Astrocyte (in vitro differentiated cells and primary cell): Measurements from ENCODE around the gene PDE1A. TPM values are rescaled to one million over a fixed set of nuclear protein-coding genes. Genes with fewer than 3 reads are reported as not detected.

Source experiments
- DNase-seq: peaks from one replicate; pipeline ENCODE4 v3.0.0-alpha.2; 2010; ENCODE audit warnings: low read depth
- FAIRE-seq: peaks from 2 replicates; lab custom pipeline; 2011; peaks lifted over from hg19 to GRCh38; lab: Jason Lieb, UNC
- H2AFZ ChIP-seq: 2 replicates; pipeline ENCODE4 v1.6.0; 2012; ENCODE audit warnings: low read depth, low read length, inconsistent platforms
- H3K27ac ChIP-seq: 2 replicates; pipeline ENCODE4 v1.5.1; 2011; ENCODE audit warnings: low read depth, low read length, inconsistent platforms
- H3K27me3 ChIP-seq: 2 replicates; pipeline ENCODE4 v1.6.0; 2011; ENCODE audit warnings: low read length, inconsistent platforms; ENCODE audit not compliant: insufficient read depth
- H3K36me3 ChIP-seq: 2 replicates; pipeline ENCODE4 v1.5.1; 2011; ENCODE audit warnings: low read length, inconsistent platforms; ENCODE audit not compliant: insufficient read depth
- H3K4me1 ChIP-seq: 2 replicates; pipeline ENCODE4 v1.5.1; 2011; ENCODE audit warnings: low read length, inconsistent platforms; ENCODE audit not compliant: insufficient read depth
- H3K4me2 ChIP-seq: 2 replicates; pipeline ENCODE4 v1.6.0; 2012; ENCODE audit warnings: low read length, inconsistent platforms
- H3K4me3 ChIP-seq: 2 replicates; pipeline ENCODE4 v1.5.1; 2011; ENCODE audit warnings: low read depth, mild to moderate bottlenecking, low read length, inconsistent platforms; ENCODE audit not compliant: insufficient read depth
- H3K79me2 ChIP-seq: 2 replicates; pipeline ENCODE4 v1.6.0; 2012; ENCODE audit warnings: mild to moderate bottlenecking, low read length, inconsistent platforms; ENCODE audit not compliant: insufficient read depth
- H3K9ac ChIP-seq: 2 replicates; pipeline ENCODE4 v1.6.0; 2012; ENCODE audit warnings: mild to moderate bottlenecking, low read length, inconsistent platforms
- H3K9me3 ChIP-seq: 2 replicates; pipeline ENCODE4 v1.5.1; 2012; ENCODE audit warnings: low read depth, mild to moderate bottlenecking, low read length, inconsistent platforms; ENCODE audit not compliant: insufficient read depth
- H4K20me1 ChIP-seq: 2 replicates; pipeline ENCODE4 v1.6.0; 2012; ENCODE audit warnings: low read length, inconsistent platforms; ENCODE audit not compliant: insufficient read depth
- H3K27ac Mint-ChIP-seq: one replicate; pipeline ENCODE4 v1.8.0; 2021; ENCODE audit warnings: mild to moderate bottlenecking, mixed read lengths; ENCODE audit not compliant: unreplicated experiment
- H3K27me3 Mint-ChIP-seq: one replicate; pipeline ENCODE4 v1.8.0; 2021; ENCODE audit warnings: low read depth, mixed read lengths; ENCODE audit not compliant: unreplicated experiment
- H3K36me3 Mint-ChIP-seq: one replicate; pipeline ENCODE4 v1.8.0; 2021; ENCODE audit warnings: low read depth, mixed read lengths; ENCODE audit not compliant: unreplicated experiment
- H3K4me1 Mint-ChIP-seq: one replicate; pipeline ENCODE4 v1.8.0; 2021; ENCODE audit warnings: low read depth, mixed read lengths; ENCODE audit not compliant: unreplicated experiment
- H3K4me3 Mint-ChIP-seq: one replicate; pipeline ENCODE4 v1.8.0; 2021; ENCODE audit warnings: mild to moderate bottlenecking, moderate library complexity, mixed read lengths; ENCODE audit not compliant: unreplicated experiment
- H3K9me3 Mint-ChIP-seq: one replicate; pipeline ENCODE4 v1.8.0; 2021; ENCODE audit warnings: mild to moderate bottlenecking, mixed read lengths; ENCODE audit not compliant: unreplicated experiment
- CTCF ChIP-seq: IDR thresholded peaks from 2 replicates; pipeline ENCODE4 v1.5.1; 2011; ENCODE audit warnings: low read depth, mild to moderate bottlenecking, inconsistent platforms, low read length, moderate library complexity; ENCODE audit not compliant: insufficient read depth
- EZH2 ChIP-seq: IDR thresholded peaks from 2 replicates; pipeline ENCODE4 v1.6.1; 2012; ENCODE audit warnings: mild to moderate bottlenecking, low read length, inconsistent platforms; ENCODE audit not compliant: insufficient read depth
- total RNA-seq: library from RNA; stranded (reverse); gene quantifications from 2 replicates; pipeline ENCODE4 v1.2.1, GENCODE V29; 2021

Gene PDE1A
- total RNA-seq, 1 donor from 2014 or later, result 0.32 TPM

GRCh38 chr2:182367401-182367800 is 59.4 kb downstream of the PDE1A start:
- Mint-ChIP-seq H3K27ac (no peak overlapping the region), H3K27me3 (no peaks in the 10 kb centered on the region), H3K36me3 (no peaks in the 10 kb centered on the region), H3K9me3 (no peaks in the 10 kb centered on the region), H3K4me3 (no peak overlapping the region), H3K4me1 (peaks cover 4% of the 10 kb centered on the region)
- Histone ChIP-seq H3K9me3 (no peaks in the 10 kb centered on the region), H3K4me2 (no peak overlapping the region), H3K9ac (no peak overlapping the region), H3K79me2 (no peaks in the 10 kb centered on the region), H3K4me3 (no peak overlapping the region), H3K36me3 (no peaks in the 10 kb centered on the region), H3K27ac (no peak overlapping the region), H3K4me1 (peaks cover 2% of the 10 kb centered on the region), H3K27me3 (no peaks in the 10 kb centered on the region), H2AFZ (no peak overlapping the region), H4K20me1 (no peaks in the 10 kb centered on the region)
- FAIRE-seq (no peak), DNase-seq (no peak)
- TF ChIP-seq CTCF (no peak), EZH2 (no peak)

GRCh38 chr2:182366628-182367027 is 60.2 kb downstream of the PDE1A start:
- H3K27me3 Mint-ChIP-seq, result no peaks in the 10 kb centered on the region
- H3K36me3 ChIP-seq, result no peaks in the 10 kb centered on the region
- no peak overlapping the region for H3K4me3 ChIP-seq
- no peaks in the 10 kb centered on the region for H3K79me2 ChIP-seq
- FAIRE-seq, result no peak
- H3K4me3 Mint-ChIP-seq, result no peak overlapping the region
- peaks cover 4% of the 10 kb centered on the region for H3K4me1 Mint-ChIP-seq
- H3K9me3 ChIP-seq, result no peaks in the 10 kb centered on the region
- H3K27ac ChIP-seq, result no peak overlapping the region
- no peak overlapping the region for H3K9ac ChIP-seq
- no peak overlapping the region for H3K4me2 ChIP-seq
- H2AFZ ChIP-seq, result no peak overlapping the region
- no peaks in the 10 kb centered on the region for H3K9me3 Mint-ChIP-seq
- no peaks in the 10 kb centered on the region for H4K20me1 ChIP-seq
- TF ChIP-seq EZH2 (no peak), CTCF (no peak)
- H3K27me3 ChIP-seq, result no peaks in the 10 kb centered on the region
- H3K36me3 Mint-ChIP-seq, result no peaks in the 10 kb centered on the region
- no peaks in the 10 kb centered on the region for H3K4me1 ChIP-seq
- peak; percentile 36 for DNase-seq
- H3K27ac Mint-ChIP-seq, result no peak overlapping the region

GRCh38 chr2:182365855-182366254 is 61.0 kb downstream of the PDE1A start:
- no peak overlapping the region for H3K27ac ChIP-seq
- Mint-ChIP-seq H3K4me1 (peaks cover 4% of the 10 kb centered on the region), H3K36me3 (no peaks in the 10 kb centered on the region), H3K4me3 (no peak overlapping the region), H3K9me3 (no peaks in the 10 kb centered on the region), H3K27ac (no peak overlapping the region), H3K27me3 (no peaks in the 10 kb centered on the region)
- no peak overlapping the region for H2AFZ ChIP-seq
- DNase-seq (no peak), FAIRE-seq (no peak)
- no peak overlapping the region for H3K4me2 ChIP-seq
- H3K4me1 ChIP-seq, result no peaks in the 10 kb centered on the region
- TF ChIP-seq EZH2, result no peak
- TF ChIP-seq CTCF, result no peak
- no peaks in the 10 kb centered on the region for H3K27me3 ChIP-seq
- H3K4me3 ChIP-seq, result no peak overlapping the region
- no peaks in the 10 kb centered on the region for H3K79me2 ChIP-seq
- H3K36me3 ChIP-seq, result no peaks in the 10 kb centered on the region
- no peaks in the 10 kb centered on the region for H4K20me1 ChIP-seq
- H3K9ac ChIP-seq, result no peak overlapping the region
- no peaks in the 10 kb centered on the region for H3K9me3 ChIP-seq
